H9 (cell line): ENCODE data around the gene SETSIP. TPM values are rescaled to one million over a fixed set of nuclear protein-coding genes. Genes with fewer than 3 reads are reported as not detected.
A peak's percentile ranks its signal among the peaks of the same experiment; 100 is the strongest.
"Not testable (repeated sequence)": the region's sequence is repeated elsewhere in the genome, so short reads cannot be mapped to it uniquely, and the experiment has no call there.

Experiments used
- DNase-seq: peaks from one replicate; pipeline ENCODE4 v3.0.0-alpha.2; 2017
- H2AFZ ChIP-seq: one replicate; pipeline ENCODE4 v1.6.1; 2013; ENCODE audit warnings: mild to moderate bottlenecking, low read length, control low read depth, moderate library complexity
- H2AK5ac ChIP-seq: 2 replicates; pipeline ENCODE4 v1.6.1; 2013; ENCODE audit warnings: low read length, control low read depth, mixed read lengths; ENCODE audit not compliant: insufficient read length
- H2BK120ac ChIP-seq: one replicate; pipeline ENCODE4 v1.6.1; 2013; ENCODE audit warnings: low read depth, mild to moderate bottlenecking, low read length, control low read depth, inconsistent platforms; ENCODE audit not compliant: poor library complexity, severe bottlenecking
- H2BK12ac ChIP-seq: 2 replicates; pipeline ENCODE4 v1.6.1; 2013; ENCODE audit warnings: low read length, control low read depth, mixed read lengths, low read depth; ENCODE audit not compliant: insufficient read length
- H2BK15ac ChIP-seq: 2 replicates; pipeline ENCODE4 v1.6.1; 2013; ENCODE audit warnings: low read depth, low read length, control low read depth
- H2BK20ac ChIP-seq: one replicate; pipeline ENCODE4 v1.6.1; 2013; ENCODE audit warnings: low read depth, mild to moderate bottlenecking, low read length, control low read depth, inconsistent platforms; ENCODE audit not compliant: poor library complexity, severe bottlenecking
- H2BK5ac ChIP-seq: 2 replicates; pipeline ENCODE4 v1.6.1; 2013; ENCODE audit warnings: low read length, control low read depth, mixed read lengths; ENCODE audit not compliant: insufficient read length
- H3K14ac ChIP-seq: 2 replicates; pipeline ENCODE4 v1.6.1; 2013; ENCODE audit warnings: low read length, control low read depth; ENCODE audit not compliant: insufficient read depth
- H3K18ac ChIP-seq: 2 replicates; pipeline ENCODE4 v1.6.1; 2013; ENCODE audit warnings: low read depth, mild to moderate bottlenecking, mixed read lengths, low read length, control low read depth; ENCODE audit not compliant: insufficient read length
- H3K23ac ChIP-seq: 2 replicates; pipeline ENCODE4 v1.6.1; 2013; ENCODE audit warnings: low read length, control low read depth, mixed read lengths, low read depth; ENCODE audit not compliant: insufficient read length
- H3K23me2 ChIP-seq: 2 replicates; pipeline ENCODE4 v1.6.1; 2013; ENCODE audit warnings: low read depth, mild to moderate bottlenecking, mixed read lengths, low read length, control low read depth; ENCODE audit not compliant: insufficient read length, poor library complexity, severe bottlenecking
- H3K27ac ChIP-seq: 2 replicates; pipeline ENCODE4 v1.5.1; 2013; ENCODE audit warnings: low read length, control low read depth, mixed read lengths, low read depth; ENCODE audit not compliant: insufficient read length
- H3K27me3 ChIP-seq: 2 replicates; pipeline ENCODE4 v1.6.1; 2013; ENCODE audit warnings: low read length, control low read depth, inconsistent platforms; ENCODE audit not compliant: insufficient read depth
- H3K4ac ChIP-seq: 2 replicates; pipeline ENCODE4 v1.6.1; 2013; ENCODE audit warnings: low read depth, mild to moderate bottlenecking, control low read depth, inconsistent platforms, low read length, moderate library complexity
- H3K4me1 ChIP-seq: 2 replicates; pipeline ENCODE4 v1.6.1; 2013; ENCODE audit warnings: low read length, control low read depth, inconsistent platforms; ENCODE audit not compliant: insufficient read depth
- H3K4me2 ChIP-seq: 2 replicates; pipeline ENCODE4 v1.6.1; 2013; ENCODE audit warnings: low read length, control low read depth, mixed read lengths; ENCODE audit not compliant: insufficient read length, insufficient read depth
- H3K56ac ChIP-seq: 2 replicates; pipeline ENCODE4 v1.6.1; 2013; ENCODE audit warnings: low read depth, mild to moderate bottlenecking, mixed read lengths, low read length, control low read depth; ENCODE audit not compliant: insufficient read length
- H3K79me1 ChIP-seq: 2 replicates; pipeline ENCODE4 v1.6.1; 2013; ENCODE audit warnings: low read depth, mild to moderate bottlenecking, moderate library complexity, low read length, control low read depth, inconsistent platforms; ENCODE audit not compliant: insufficient read depth, poor library complexity, severe bottlenecking
- H3K79me2 ChIP-seq: 2 replicates; pipeline ENCODE4 v1.6.1; 2013; ENCODE audit warnings: low read length, control low read depth, inconsistent platforms; ENCODE audit not compliant: insufficient read depth
- H3K9ac ChIP-seq: 2 replicates; pipeline ENCODE4 v1.6.1; 2013; ENCODE audit warnings: low read length, control low read depth, mixed read lengths; ENCODE audit not compliant: insufficient read length; ENCODE audit errors: extremely low read depth
- H3K9me3 ChIP-seq: one replicate; pipeline ENCODE4 v1.6.1; 2013; ENCODE audit warnings: low read depth, low read length, inconsistent platforms; ENCODE audit not compliant: control insufficient read depth
- H3T11ph ChIP-seq: one replicate; pipeline ENCODE4 v1.6.1; 2013; ENCODE audit warnings: mild to moderate bottlenecking, low read length, control low read depth, inconsistent platforms
- H4K20me1 ChIP-seq: one replicate; pipeline ENCODE4 v1.6.1; 2013; ENCODE audit not compliant: control insufficient read depth, insufficient read length, insufficient read depth
- H4K5ac ChIP-seq: 2 replicates; pipeline ENCODE4 v1.6.1; 2013; ENCODE audit warnings: low read depth, mild to moderate bottlenecking, mixed read lengths, low read length, control low read depth; ENCODE audit not compliant: insufficient read length
- H4K8ac ChIP-seq: replicated peaks from 2 replicates; pipeline ENCODE4 v1.6.1; 2013; ENCODE audit warnings: low read length, control low read depth, mixed read lengths, low read depth; ENCODE audit not compliant: insufficient read length
- H4K91ac ChIP-seq: 2 replicates; pipeline ENCODE4 v1.6.1; 2013; ENCODE audit warnings: low read depth, mild to moderate bottlenecking, moderate library complexity, mixed read lengths, low read length, control low read depth; ENCODE audit not compliant: insufficient read length
- H3K27ac Mint-ChIP-seq, 3 experiments: 2 replicates in 2 of 3; 3 replicates in 1 of 3; pipeline ENCODE4 v1.8.0; 2020 to 2021; ENCODE audit warnings: mixed read lengths in 3 of 3, mild to moderate bottlenecking in 1 of 3, moderate library complexity in 1 of 3
- H3K27me3 Mint-ChIP-seq: 2 replicates; pipeline ENCODE4 v1.8.0; 2021; ENCODE audit warnings: low read depth, mild to moderate bottlenecking, moderate library complexity, mixed read lengths
- H3K36me3 Mint-ChIP-seq, 3 experiments: 2 replicates in 2 of 3; 3 replicates in 1 of 3; pipeline ENCODE4 v1.8.0; 2020 to 2021; ENCODE audit warnings: low read depth in 3 of 3, mixed read lengths in 3 of 3; ENCODE audit not compliant: insufficient read depth in 1 of 3
- H3K4me1 Mint-ChIP-seq, 2 experiments: 2 replicates each; pipeline ENCODE4 v1.8.0; 2020; ENCODE audit warnings: mixed read lengths in 2 of 2
- H3K4me3 Mint-ChIP-seq, 2 experiments: 2 replicates in 1 of 2; 3 replicates in 1 of 2; pipeline ENCODE4 v1.8.0; 2020 to 2021; ENCODE audit warnings: mild to moderate bottlenecking in 2 of 2, mixed read lengths in 2 of 2, moderate library complexity in 1 of 2
- H3K9me3 Mint-ChIP-seq, 2 experiments: 2 replicates in 1 of 2; 3 replicates in 1 of 2; pipeline ENCODE4 v1.8.0; 2020; ENCODE audit warnings: mild to moderate bottlenecking in 2 of 2, mixed read lengths in 2 of 2, moderate library complexity in 1 of 2
- WGBS: extraction: QIAGEN DNeasy Blood & Tissue Kit; methylation state at CpG from one replicate; pipeline ENCODE4 v1.1.7; 2013; ENCODE audit warnings: missing lambda C conversion rate, low lambda C conversion rate, mixed read lengths; ENCODE audit not compliant: insufficient read length; ENCODE audit errors: extremely low coverage; 5-methylcytosine and 5-hydroxymethylcytosine counted together
- total RNA-seq: library from RNA; stranded (reverse); gene quantifications from 2 replicates; pipeline ENCODE4 v1.2.1, GENCODE V29; 2021
- TF ChIP-seq, protein P1 (sequence below): fragments of 200-600 bp; sonication (generic); conservative IDR thresholded peaks from 3 replicates; pipeline ENCODE4 v1.8.0; 2021; ENCODE audit warnings: antibody characterized with exemption, mild to moderate bottlenecking

Gene SETSIP
- total RNA-seq, 1 experiment from 2014 or later: 0.35 TPM

DNA sequence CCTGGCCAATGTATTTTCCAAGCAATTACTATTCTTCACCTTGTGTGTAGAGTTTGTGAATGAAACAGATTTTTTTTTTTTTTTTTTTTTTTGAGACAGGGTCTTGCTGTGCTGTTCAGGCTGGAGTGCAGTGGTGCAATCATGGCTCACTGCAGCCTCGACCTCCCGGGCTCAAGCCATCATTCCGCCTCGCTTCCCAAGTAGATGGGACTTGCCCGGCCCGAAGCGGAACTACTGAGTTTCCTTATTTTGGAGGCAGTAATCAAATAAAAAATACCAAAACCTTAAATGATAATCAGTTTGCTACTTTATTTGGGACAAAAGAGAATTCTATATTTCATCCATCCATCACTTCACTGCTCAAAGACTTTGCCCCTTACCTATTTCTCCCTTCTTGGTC is 4.2 kb upstream of the SETSIP start:
- no peak overlapping the region for H3K56ac ChIP-seq
- Mint-ChIP-seq H3K27me3 (no peaks in the 10 kb centered on the region), H3K36me3 (peaks cover 0 to 5% (median 0%) of the 10 kb centered on the region in 3 experiments; a peak in 1 of 7 replicates), H3K27ac (peak overlapping the region in 1 of 3 experiments; percentile 98; a peak in 3 of 7 replicates), H3K4me3 (peak overlapping the region; percentile 91 to 95), H3K9me3 (peaks cover 5 to 10% of the 10 kb centered on the region in 2 experiments; a peak in 3 of 5 replicates), H3K4me1 (peaks cover 5 to 6% of the 10 kb centered on the region in 2 experiments; a peak in 2 of 4 replicates)
- H4K20me1 ChIP-seq: no peaks in the 10 kb centered on the region
- DNase-seq: no peak
- no peak overlapping the region for H3K18ac ChIP-seq
- no peak overlapping the region for H3K27ac ChIP-seq
- no CpG with 5 or more reads among the region's 7 CpGs for WGBS
- peak overlapping the region; percentile 96 for H3K4me2 ChIP-seq
- no peak overlapping the region for H2AK5ac ChIP-seq
- H4K5ac ChIP-seq: no peak overlapping the region
- H3K4me1 ChIP-seq: no peaks in the 10 kb centered on the region
- H3T11ph ChIP-seq: no peak overlapping the region
- H3K14ac ChIP-seq: no peak overlapping the region
- no peak overlapping the region for H2BK120ac ChIP-seq
- TF ChIP-seq, protein P1, sequence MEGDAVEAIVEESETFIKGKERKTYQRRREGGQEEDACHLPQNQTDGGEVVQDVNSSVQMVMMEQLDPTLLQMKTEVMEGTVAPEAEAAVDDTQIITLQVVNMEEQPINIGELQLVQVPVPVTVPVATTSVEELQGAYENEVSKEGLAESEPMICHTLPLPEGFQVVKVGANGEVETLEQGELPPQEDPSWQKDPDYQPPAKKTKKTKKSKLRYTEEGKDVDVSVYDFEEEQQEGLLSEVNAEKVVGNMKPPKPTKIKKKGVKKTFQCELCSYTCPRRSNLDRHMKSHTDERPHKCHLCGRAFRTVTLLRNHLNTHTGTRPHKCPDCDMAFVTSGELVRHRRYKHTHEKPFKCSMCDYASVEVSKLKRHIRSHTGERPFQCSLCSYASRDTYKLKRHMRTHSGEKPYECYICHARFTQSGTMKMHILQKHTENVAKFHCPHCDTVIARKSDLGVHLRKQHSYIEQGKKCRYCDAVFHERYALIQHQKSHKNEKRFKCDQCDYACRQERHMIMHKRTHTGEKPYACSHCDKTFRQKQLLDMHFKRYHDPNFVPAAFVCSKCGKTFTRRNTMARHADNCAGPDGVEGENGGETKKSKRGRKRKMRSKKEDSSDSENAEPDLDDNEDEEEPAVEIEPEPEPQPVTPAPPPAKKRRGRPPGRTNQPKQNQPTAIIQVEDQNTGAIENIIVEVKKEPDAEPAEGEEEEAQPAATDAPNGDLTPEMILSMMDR: no peak
- no peak overlapping the region for H2BK12ac ChIP-seq
- H3K9me3 ChIP-seq: peaks cover 5% of the 10 kb centered on the region
- H2BK15ac ChIP-seq: no peak overlapping the region
- H4K91ac ChIP-seq: no peak overlapping the region
- H4K8ac ChIP-seq: no peak overlapping the region
- H2BK20ac ChIP-seq: no peak overlapping the region
- no peak overlapping the region for H2BK5ac ChIP-seq
- H2AFZ ChIP-seq: peak overlapping the region; percentile 89
- H3K23me2 ChIP-seq: peaks cover 3% of the 10 kb centered on the region
- peak overlapping the region; percentile 89 for H3K9ac ChIP-seq
- no peaks in the 10 kb centered on the region for H3K79me1 ChIP-seq
- H3K23ac ChIP-seq: no peak overlapping the region
- H3K27me3 ChIP-seq: no peaks in the 10 kb centered on the region
- H3K4ac ChIP-seq: no peak overlapping the region
- no peaks in the 10 kb centered on the region for H3K79me2 ChIP-seq

DNA sequence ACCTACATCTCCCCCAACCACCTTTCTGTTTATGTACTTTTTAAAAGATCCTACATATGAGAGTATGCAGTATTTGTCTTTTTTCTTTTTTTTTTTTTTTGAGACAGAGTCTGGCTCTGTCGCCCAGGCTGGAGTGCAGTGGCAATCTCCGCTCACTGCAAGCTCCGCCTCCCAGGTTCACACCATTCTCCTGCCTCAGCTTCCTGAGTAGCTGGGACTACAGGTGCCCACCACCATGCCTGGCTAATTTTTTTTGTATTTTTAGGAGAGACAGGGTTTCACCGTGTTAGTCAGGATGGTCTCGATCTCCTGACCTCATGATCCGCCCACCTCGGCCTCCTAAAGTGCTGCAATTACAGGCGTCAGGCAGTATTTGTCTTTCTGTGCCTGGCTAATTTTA is 2.9 kb upstream of the SETSIP start:
- H2BK15ac ChIP-seq: not testable (repeated sequence)

More for the DNA sequence above, 2.9 kb upstream of the SETSIP start:
- H3K27me3 Mint-ChIP-seq, H2BK12ac ChIP-seq, H3K9ac ChIP-seq, H4K8ac ChIP-seq, H3K27ac Mint-ChIP-seq, H3K4me1 Mint-ChIP-seq, H3K27me3 ChIP-seq, H3K18ac ChIP-seq, H3K4me2 ChIP-seq, H3K56ac ChIP-seq, H3K9me3 Mint-ChIP-seq, H2BK120ac ChIP-seq, H3K4me1 ChIP-seq, H2BK20ac ChIP-seq, H3K79me2 ChIP-seq, H3K27ac ChIP-seq, H3K9me3 ChIP-seq, DNase-seq, H3K4ac ChIP-seq, H4K20me1 ChIP-seq, H3K36me3 Mint-ChIP-seq, H2AK5ac ChIP-seq, H4K5ac ChIP-seq, H2AFZ ChIP-seq, H3T11ph ChIP-seq, H3K23me2 ChIP-seq, H4K91ac ChIP-seq, H2BK5ac ChIP-seq, H3K4me3 Mint-ChIP-seq, H3K14ac ChIP-seq, H3K23ac ChIP-seq, H3K79me1 ChIP-seq: not testable (repeated sequence)
- no CpG with 5 or more reads among the region's 8 CpGs for WGBS
